GM13977 (cell line): ENCODE results near the gene NAXD.
A peak's percentile ranks its signal among the peaks of the same experiment; 100 is the strongest.
"Not testable (repeated sequence)": the region's sequence is repeated elsewhere in the genome, so short reads cannot be mapped to it uniquely, and the experiment has no call there.

Source experiments
- DNase-seq: peaks from one replicate; pipeline ENCODE4 v3.0.0; 2012; ENCODE audit warnings: low spot score
- CTCF ChIP-seq: IDR thresholded peaks from 2 replicates; pipeline ENCODE4 v1.5.1; 2012; ENCODE audit warnings: mild to moderate bottlenecking, control low read depth; ENCODE audit not compliant: insufficient read depth; ENCODE audit errors: extremely low read depth, missing control alignments
- in situ Hi-C: fragments of 300-500 bp; cut with MboI; formaldehyde crosslinking; loops from one replicate; pipeline ENCODE4 v1.12.0; 2022; ENCODE audit warnings: low sequenced_read_pairs, low pct_unique_long_range_greater_than_20kb, mixed read lengths, inconsistent platforms; ENCODE audit not compliant: unreplicated experiment

NAXD gene

GRCh38 chr13:110593430-110594130, 21.8 kb upstream of the NAXD start:
- peak; percentile 81 for DNase-seq
- in situ Hi-C loops: loop anchor here (25.0 kb wide), 1 partner anchor 381 kb away; no protein-coding TSS in a partner anchor
- TF ChIP-seq CTCF: peak; percentile 61

GRCh38 chr13:110597041-110597689, 18.2 kb upstream of the NAXD start:
- TF ChIP-seq CTCF: no peak
- in situ Hi-C loops: loop anchor here (25.0 kb wide), 1 partner anchor 385 kb away; no protein-coding TSS in a partner anchor
- DNase-seq: no peak

GRCh38 chr13:110600261-110600819, 15.0 kb upstream of the NAXD start:
- TF ChIP-seq CTCF: no peak
- in situ Hi-C loops: loop anchor here (25.0 kb wide), 1 partner anchor 212 kb away; no protein-coding TSS in a partner anchor
- no peak for DNase-seq

- in situ Hi-C loops: loop anchor here (25.0 kb wide), 1 partner anchor 211 kb away; no protein-coding TSS in a partner anchor
- TF ChIP-seq CTCF: no peak
Observed at GRCh38 chr13:110600980-110601379, 14.4 kb upstream of the NAXD start.

GRCh38 chr13:110605132-110605531, 10.2 kb upstream of the NAXD start:
- in situ Hi-C loops: loop anchor here (25.0 kb wide), 1 partner anchor 207 kb away; no protein-coding TSS in a partner anchor
- DNase-seq: no peak
- TF ChIP-seq CTCF: no peak

More at GRCh38 chr13:110600980-110601379, 14.4 kb upstream of the NAXD start:
- DNase-seq: no peak

GRCh38 chr13:110606281-110606680, 9.1 kb upstream of the NAXD start:
- in situ Hi-C loops: loop anchor here (25.0 kb wide), 1 partner anchor 206 kb away; no protein-coding TSS in a partner anchor
- not testable (repeated sequence) for DNase-seq
